B cell (primary cell): ENCODE results near the gene RPTOR. TPM values are rescaled to one million over a fixed set of nuclear protein-coding genes. Genes with fewer than 3 reads are reported as not detected.

Experiments
- ATAC-seq: fragments of 200-7000 bp; cut with Tn5 transposase; one replicate; pipeline ENCODE4 v1.10.0; 2021; ENCODE audit warnings: low read depth, mild to moderate bottlenecking, moderate number of reproducible peaks, moderate library complexity
- CTCF ChIA-PET: fragments of 350-600 bp; sonication (Branson Sonifier 250); formaldehyde crosslinking; loops from one replicate; lab custom pipeline; 2021; ENCODE audit warnings: antibody characterized with exemption, inconsistent platforms; lab: Charles Lee
- POLR2A ChIA-PET: fragments of 350-600 bp; sonication (Branson Sonifier 250); formaldehyde crosslinking; loops from one replicate; lab custom pipeline; 2021; ENCODE audit warnings: antibody characterized with exemption; lab: Charles Lee
- DNase-seq: peaks from one replicate; pipeline ENCODE4 v3.0.0; 2013
- H2AFZ ChIP-seq: 2 replicates; pipeline ENCODE4 v1.6.1; 2012; ENCODE audit warnings: mild to moderate bottlenecking, low read depth, low read length; ENCODE audit not compliant: insufficient read depth, poor library complexity, severe bottlenecking
- H3K27ac ChIP-seq, 2 donors: 1 replicate in 1 of 2; 2 replicates in 1 of 2; pipeline ENCODE4 v1.5.1; 2012 to 2013; ENCODE audit warnings: low read length in 2 of 2, mild to moderate bottlenecking in 2 of 2, moderate library complexity in 1 of 2
- H3K27me3 ChIP-seq, 4 experiments: fragments of 200-600 bp in 1 of 4; sonication (generic) in 1 of 4; replicated peaks in 1 of 4; 1 replicate in 2 of 4; 2 replicates in 2 of 4; pipeline versions ENCODE4 v1.6.1 to v1.7.0; 2013 to 2016; ENCODE audit warnings: low read length in 3 of 4, mild to moderate bottlenecking in 2 of 4, mixed read lengths in 1 of 4, moderate library complexity in 1 of 4; ENCODE audit not compliant: insufficient read depth in 4 of 4, control insufficient read depth in 3 of 4; ENCODE audit errors: control extremely low read depth in 1 of 4
- H3K36me3 ChIP-seq, 2 experiments: replicated peaks in 1 of 2; 1 replicate in 1 of 2; 2 replicates in 1 of 2; pipeline versions ENCODE4 v1.6.1 to v1.7.1; 2013; ENCODE audit warnings: low read length in 1 of 2; ENCODE audit not compliant: insufficient read depth in 2 of 2, control insufficient read depth in 1 of 2; ENCODE audit errors: control extremely low read depth in 1 of 2, extremely low read depth in 1 of 2
- H3K4me1 ChIP-seq, 2 donors: fragments of 200-600 bp in 1 of 2; sonication (generic) in 1 of 2; 1 replicate in 1 of 2; 2 replicates in 1 of 2; pipeline versions ENCODE4 v1.5.1 to v1.6.1; 2013 to 2017; ENCODE audit warnings: low read length in 2 of 2; ENCODE audit not compliant: control insufficient read depth in 2 of 2, insufficient read depth in 2 of 2
- H3K4me2 ChIP-seq: replicated peaks from 2 replicates; pipeline ENCODE3; 2012; ENCODE audit warnings: mild to moderate bottlenecking, low read depth, low read length; ENCODE audit not compliant: poor library complexity, severe bottlenecking
- H3K4me3 ChIP-seq, 5 experiments: fragments of 200-600 bp in 1 of 5; sonication (generic) in 1 of 5; 1 replicate in 3 of 5; 2 replicates in 2 of 5; pipeline versions ENCODE4 v1.5.1 to v1.7.0; 2011 to 2016; ENCODE audit warnings: low read length in 4 of 5, mild to moderate bottlenecking in 4 of 5, low read depth in 2 of 5, control low read depth in 1 of 5, moderate library complexity in 1 of 5; ENCODE audit not compliant: insufficient read depth in 1 of 5; ENCODE audit errors: control extremely low read depth in 1 of 5, extremely low read depth in 1 of 5
- H3K79me2 ChIP-seq: fragments of 200-600 bp; sonication (generic); one replicate; pipeline ENCODE4 v1.6.0; 2016; ENCODE audit warnings: low read length; ENCODE audit not compliant: control insufficient read depth, insufficient read depth
- H3K9ac ChIP-seq: fragments of 200-600 bp; sonication (generic); 2 replicates; pipeline ENCODE4 v1.6.1; 2017; ENCODE audit warnings: mild to moderate bottlenecking, low read length, moderate library complexity
- H3K9me3 ChIP-seq, 3 donors: one replicate each; pipeline versions ENCODE4 v1.6.1 to v1.7.1; 2013; ENCODE audit warnings: low read length in 2 of 3; ENCODE audit not compliant: control insufficient read depth in 2 of 3, insufficient read depth in 1 of 3; ENCODE audit errors: control extremely low read depth in 1 of 3
- H4K20me1 ChIP-seq: 2 replicates; pipeline ENCODE4 v1.6.0; 2012; ENCODE audit warnings: mild to moderate bottlenecking, low read length; ENCODE audit not compliant: insufficient read depth, control insufficient read depth, poor library complexity, severe bottlenecking
- H3K27ac Mint-ChIP-seq: one replicate; pipeline ENCODE4 v1.8.0; 2021; ENCODE audit warnings: mixed read lengths
- H3K27me3 Mint-ChIP-seq: one replicate; pipeline ENCODE4 v1.8.0; 2021; ENCODE audit warnings: mixed read lengths
- H3K4me1 Mint-ChIP-seq: one replicate; pipeline ENCODE4 v1.8.0; 2021; ENCODE audit warnings: mixed read lengths
- H3K4me3 Mint-ChIP-seq: one replicate; pipeline ENCODE4 v1.8.0; 2021; ENCODE audit warnings: mixed read lengths
- H3K9me3 Mint-ChIP-seq: one replicate; pipeline ENCODE4 v1.8.0; 2022; ENCODE audit warnings: mixed read lengths; ENCODE audit not compliant: insufficient read depth
- EZH2 ChIP-seq: IDR thresholded peaks from 2 replicates; pipeline ENCODE4 v1.6.1; 2012; ENCODE audit warnings: borderline replicate concordance, low read depth, mild to moderate bottlenecking, moderate library complexity, low read length; ENCODE audit not compliant: insufficient read depth, poor library complexity, severe bottlenecking
- WGBS: methylation state at CpG from one replicate; pipeline ENCODE4 v1.1.5; 2013; ENCODE audit warnings: missing lambda C conversion rate; ENCODE audit not compliant: insufficient coverage; 5-methylcytosine and 5-hydroxymethylcytosine counted together
- intact Hi-C: fragments of 100-400 bp; cut with micrococcal nuclease; formaldehyde crosslinking; loops from one replicate; pipeline ENCODE4 v1.10.0; 2022
- polyA plus RNA-seq: library from polyadenylated mRNA; depleted of rRNA; stranded (reverse); fragments of >200 nt; gene quantifications from 2 replicates; pipeline ENCODE4 v1.2.3, GENCODE V29; 2012
- total RNA-seq, 2 donors: library from RNA; stranded (reverse); fragments of 120-200 nt in 1 of 2; gene quantifications; 1 replicate in 1 of 2; 2 replicates in 1 of 2; pipeline versions ENCODE4 v1.2.3 to v1.2.4, GENCODE V29; 2013 to 2022
- TF ChIP-seq, protein P1 (sequence below): fragments of 200-600 bp; IDR thresholded peaks from one replicate; pipeline ENCODE4 v1.8.0; 2022; ENCODE audit warnings: antibody characterized with exemption, mild to moderate bottlenecking

Gene RPTOR
- total and polyA plus RNA-seq, 2 donors (not counting 1 experiment from before 2014, with no cell fraction given): 13.4 to 58.8 TPM

DNA sequence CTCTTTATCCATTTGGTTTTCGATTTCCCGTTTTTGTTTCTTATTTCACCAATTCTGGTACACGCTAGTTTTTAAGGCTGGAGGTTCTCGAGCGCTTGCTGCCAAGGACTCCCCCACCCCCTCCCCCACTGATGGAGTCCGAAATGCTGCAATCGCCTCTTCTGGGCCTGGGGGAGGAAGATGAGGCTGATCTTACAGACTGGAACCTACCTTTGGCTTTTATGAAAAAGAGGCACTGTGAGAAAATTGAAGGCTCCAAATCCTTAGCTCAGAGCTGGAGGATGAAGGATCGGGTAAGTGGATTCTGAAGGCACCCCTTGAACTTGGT, 825 bp downstream of the RPTOR start:
- Histone ChIP-seq H3K36me3 (no peaks in the 10 kb centered on the region), H2AFZ (peak overlapping the region; percentile 98)
- intact Hi-C loops: no loop called here

DNA sequence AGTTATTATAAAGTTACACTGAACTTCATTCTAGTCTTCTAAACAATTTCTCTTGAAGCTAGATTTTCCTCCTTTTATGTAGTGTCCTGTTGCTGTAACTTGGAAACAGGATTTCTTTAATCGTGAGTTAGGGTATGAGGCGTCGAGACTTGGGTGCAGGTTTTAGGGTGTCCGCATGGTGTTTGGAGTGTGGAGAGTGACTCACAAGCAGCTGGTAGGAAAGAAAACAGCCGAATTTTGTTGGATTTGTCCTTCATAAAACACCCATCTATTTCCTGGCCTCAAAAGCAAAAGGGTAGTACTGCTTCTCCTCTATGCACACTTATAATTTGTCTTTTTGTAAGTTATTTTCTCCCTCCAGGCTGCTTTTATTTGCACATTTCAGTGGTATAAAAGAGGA, 1.6 kb downstream of the RPTOR start:
- H3K9me3 ChIP-seq: no peaks in the 10 kb centered on the region
- H3K9ac ChIP-seq: no peak overlapping the region
- no peak overlapping the region for H3K4me3 ChIP-seq
- no peak for TF ChIP-seq EZH2
- TF ChIP-seq, protein P1, sequence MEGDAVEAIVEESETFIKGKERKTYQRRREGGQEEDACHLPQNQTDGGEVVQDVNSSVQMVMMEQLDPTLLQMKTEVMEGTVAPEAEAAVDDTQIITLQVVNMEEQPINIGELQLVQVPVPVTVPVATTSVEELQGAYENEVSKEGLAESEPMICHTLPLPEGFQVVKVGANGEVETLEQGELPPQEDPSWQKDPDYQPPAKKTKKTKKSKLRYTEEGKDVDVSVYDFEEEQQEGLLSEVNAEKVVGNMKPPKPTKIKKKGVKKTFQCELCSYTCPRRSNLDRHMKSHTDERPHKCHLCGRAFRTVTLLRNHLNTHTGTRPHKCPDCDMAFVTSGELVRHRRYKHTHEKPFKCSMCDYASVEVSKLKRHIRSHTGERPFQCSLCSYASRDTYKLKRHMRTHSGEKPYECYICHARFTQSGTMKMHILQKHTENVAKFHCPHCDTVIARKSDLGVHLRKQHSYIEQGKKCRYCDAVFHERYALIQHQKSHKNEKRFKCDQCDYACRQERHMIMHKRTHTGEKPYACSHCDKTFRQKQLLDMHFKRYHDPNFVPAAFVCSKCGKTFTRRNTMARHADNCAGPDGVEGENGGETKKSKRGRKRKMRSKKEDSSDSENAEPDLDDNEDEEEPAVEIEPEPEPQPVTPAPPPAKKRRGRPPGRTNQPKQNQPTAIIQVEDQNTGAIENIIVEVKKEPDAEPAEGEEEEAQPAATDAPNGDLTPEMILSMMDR: no peak
- Mint-ChIP-seq H3K27me3 (peaks cover 17% of the 10 kb centered on the region), H3K4me1 (peaks cover 28% of the 10 kb centered on the region), H3K27ac (peak overlapping the region; percentile 53), H3K4me3 (peak overlapping the region; percentile 94), H3K9me3 (no peaks in the 10 kb centered on the region)
- no peak for DNase-seq
- ChIA-PET POLR2A (no interaction called here), CTCF (no interaction called here)
- H3K27ac ChIP-seq: no peak overlapping the region
- peaks cover 12 to 16% of the 10 kb centered on the region in 2 donors for H3K4me1 ChIP-seq
- whole genome bisulfite sequencing: no CpG with 5 or more reads among the region's 5 CpGs
- intact Hi-C loops: no loop called here
- peaks cover 38% of the 10 kb centered on the region for H4K20me1 ChIP-seq
- H3K4me2 ChIP-seq: peak overlapping the region; percentile 10
- peaks cover 0 to 11% (median 0%) of the 10 kb centered on the region in 4 experiments for H3K27me3 ChIP-seq
- ATAC-seq: no peak
- no peaks in the 10 kb centered on the region for H3K36me3 ChIP-seq
- peaks cover 67% of the 10 kb centered on the region for H3K79me2 ChIP-seq
- no peak overlapping the region for H2AFZ ChIP-seq

More for the DNA sequence above, 825 bp downstream of the RPTOR start:
- CTCF ChIA-PET: no interaction called here
- peaks cover 33% of the 10 kb centered on the region for H4K20me1 ChIP-seq
- H3K4me1 Mint-ChIP-seq: peaks cover 26% of the 10 kb centered on the region
- H3K27ac ChIP-seq: peak overlapping the region in 1 of 2 donors; percentile 89
- WGBS: 71% methylated on average over 1 of the region's 8 CpGs
- peak overlapping the region; percentile 85 for H3K4me2 ChIP-seq
- H3K27me3 Mint-ChIP-seq: peaks cover 17% of the 10 kb centered on the region
- POLR2A ChIA-PET: no interaction called here
- peaks cover 12 to 16% of the 10 kb centered on the region in 2 donors for H3K4me1 ChIP-seq
- DNase-seq (no peak), ATAC-seq (no peak)
- peak overlapping the region; percentile 26 for H3K27ac Mint-ChIP-seq
- peak overlapping the region; percentile 64 to 95 (median 70) for H3K4me3 ChIP-seq
- H3K9me3 Mint-ChIP-seq: no peaks in the 10 kb centered on the region
- peaks cover 0 to 12% (median 0%) of the 10 kb centered on the region in 4 experiments for H3K27me3 ChIP-seq
- TF ChIP-seq EZH2: no peak
- TF ChIP-seq, protein P1: no peak
- peak overlapping the region; percentile 98 for H3K9ac ChIP-seq
- H3K79me2 ChIP-seq: peaks cover 59% of the 10 kb centered on the region
- H3K9me3 ChIP-seq: no peaks in the 10 kb centered on the region
- H3K4me3 Mint-ChIP-seq: peak overlapping the region; percentile 94
